Measurements from ENCODE around the gene TRIM42. TPM values are rescaled to one million over a fixed set of nuclear protein-coding genes. Genes with fewer than 3 reads are reported as not detected.

Gene TRIM42
- polyA plus RNA-seq, 2 of the 4 experiments (the other 2 are of a cell fraction) = not detected

- no peak for ATAC-seq
- no peak for DNase-seq (ENCODE audit: low read depth in 1 of 2, low spot score in 1 of 2)
- H3K9me3 ChIP-seq = no peaks in the 10 kb centered on the region
- no peak overlapping the region for H3K4me3 ChIP-seq
- H3K4me1 ChIP-seq = no peaks in the 10 kb centered on the region
- no peak for TF ChIP-seq RAD21 (conservative IDR thresholded peaks at IDR 0.05 in 1 of 2, IDR thresholded peaks at IDR 0.05 in 1 of 2)
- TF ChIP-seq HDAC2 (IDR thresholded peaks at IDR 0.05) = no peak
- no peak for TF ChIP-seq HMGXB4 (CRISPR knock-in tag; IDR thresholded peaks at IDR 0.05; ENCODE audit: borderline replicate concordance)
- TF ChIP-seq KDM1A (IDR thresholded peaks at IDR 0.05; ENCODE audit: low read depth) = no peak
- no peak for TF ChIP-seq HOXB13 (CRISPR knock-in tag; IDR thresholded peaks at IDR 0.05; ENCODE audit: low read depth)
- no peak for TF ChIP-seq GATA3 (IDR thresholded peaks at IDR 0.05; ENCODE audit: borderline replicate concordance)
- no peak for TF ChIP-seq CHD2 (IDR thresholded peaks at IDR 0.05; ENCODE audit: low read length, partially characterized antibody)
- no peak for TF ChIP-seq HOXB5 (CRISPR knock-in tag; IDR thresholded peaks at IDR 0.05)
- no peak for TF ChIP-seq ZSCAN20 (CRISPR knock-in tag; IDR thresholded peaks at IDR 0.05)
- TF ChIP-seq USF2 (IDR thresholded peaks at IDR 0.05) = no peak
- no peak for TF ChIP-seq TFCP2L1 (CRISPR knock-in tag; IDR thresholded peaks at IDR 0.05)
- TF ChIP-seq RNF2 (IDR thresholded peaks at IDR 0.05; ENCODE audit: borderline replicate concordance, low read depth) = no peak
- TF ChIP-seq HES2 (IDR thresholded peaks at IDR 0.05) = no peak
- TF ChIP-seq CTCF (IDR thresholded peaks at IDR 0.05) = no peak
- TF ChIP-seq EHMT2 (IDR thresholded peaks at IDR 0.05; ENCODE audit: low read depth) = no peak
- TF ChIP-seq CBX2 (IDR thresholded peaks at IDR 0.05; ENCODE audit: borderline replicate concordance, low read depth) = no peak
- TF ChIP-seq PBX3 (IDR thresholded peaks at IDR 0.05) = no peak
- H3K4me2 ChIP-seq = no peak overlapping the region
- POLR2A ChIA-PET = no interaction called here
- CTCF ChIA-PET = no interaction called here
- WGBS (ENCODE audit: missing lambda C conversion rate) = 25% methylated on average over 3 of the region's 3 CpGs
- no peak overlapping the region for H3K27ac ChIP-seq
- no peak for FAIRE-seq
Observed at GRCh38 chr3:140717921-140718320, 40.1 kb downstream of the TRIM42 start.

- TF ChIP-seq RNF2 (IDR thresholded peaks at IDR 0.05; ENCODE audit: borderline replicate concordance, low read depth) = no peak
- TF ChIP-seq CHD4 (IDR thresholded peaks at IDR 0.05; ENCODE audit: borderline replicate concordance) = no peak
- TF ChIP-seq RARB (CRISPR knock-in tag; IDR thresholded peaks at IDR 0.05) = no peak
- Histone ChIP-seq H3K9me3 (no peaks in the 10 kb centered on the region), H3K4me3 (no peak overlapping the region), H3K4me2 (no peak overlapping the region), H3K27ac (no peak overlapping the region), H3K4me1 (no peaks in the 10 kb centered on the region)
- DNase-seq (ENCODE audit: low read depth in 1 of 2, low spot score in 1 of 2) (no peak), ATAC-seq (no peak), FAIRE-seq (no peak)
- 25% methylated on average over 5 of the region's 5 CpGs for WGBS (ENCODE audit: missing lambda C conversion rate)
- CTCF ChIA-PET = no interaction called here
- POLR2A ChIA-PET = no interaction called here
Observed at GRCh38 chr3:140719841-140720614, 42.2 kb downstream of the TRIM42 start.
